ENCODE results near the gene FGF6.

DNA sequence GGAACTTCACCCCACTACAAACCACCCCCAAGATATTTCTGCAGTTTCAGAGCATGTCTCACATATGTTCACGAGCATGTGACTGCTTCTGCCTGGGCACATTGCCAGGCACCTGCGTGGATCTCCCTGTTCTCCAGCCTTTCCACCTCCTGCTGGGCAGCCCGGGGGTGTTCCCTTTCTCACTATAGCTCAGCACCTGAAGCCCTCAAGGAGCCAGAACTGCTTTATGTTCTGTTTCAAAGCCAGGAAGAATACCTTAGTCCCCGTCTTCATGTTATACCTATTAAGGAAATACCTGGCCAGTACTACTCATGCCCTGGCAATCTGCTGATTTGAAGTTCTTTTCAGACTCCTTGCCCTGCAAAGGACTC lies 4.2 kb upstream of the FGF6 start:
- TF ChIP-seq, protein P1, sequence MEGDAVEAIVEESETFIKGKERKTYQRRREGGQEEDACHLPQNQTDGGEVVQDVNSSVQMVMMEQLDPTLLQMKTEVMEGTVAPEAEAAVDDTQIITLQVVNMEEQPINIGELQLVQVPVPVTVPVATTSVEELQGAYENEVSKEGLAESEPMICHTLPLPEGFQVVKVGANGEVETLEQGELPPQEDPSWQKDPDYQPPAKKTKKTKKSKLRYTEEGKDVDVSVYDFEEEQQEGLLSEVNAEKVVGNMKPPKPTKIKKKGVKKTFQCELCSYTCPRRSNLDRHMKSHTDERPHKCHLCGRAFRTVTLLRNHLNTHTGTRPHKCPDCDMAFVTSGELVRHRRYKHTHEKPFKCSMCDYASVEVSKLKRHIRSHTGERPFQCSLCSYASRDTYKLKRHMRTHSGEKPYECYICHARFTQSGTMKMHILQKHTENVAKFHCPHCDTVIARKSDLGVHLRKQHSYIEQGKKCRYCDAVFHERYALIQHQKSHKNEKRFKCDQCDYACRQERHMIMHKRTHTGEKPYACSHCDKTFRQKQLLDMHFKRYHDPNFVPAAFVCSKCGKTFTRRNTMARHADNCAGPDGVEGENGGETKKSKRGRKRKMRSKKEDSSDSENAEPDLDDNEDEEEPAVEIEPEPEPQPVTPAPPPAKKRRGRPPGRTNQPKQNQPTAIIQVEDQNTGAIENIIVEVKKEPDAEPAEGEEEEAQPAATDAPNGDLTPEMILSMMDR (IDR thresholded peaks at IDR 0.05): no peak
- no peak for TF ChIP-seq EZH2phosphoT487 (IDR thresholded peaks at IDR 0.05)
- TF ChIP-seq EZH2 (IDR thresholded peaks at IDR 0.05): no peak
